WTC11 (cell line): Measurements from ENCODE around the gene AFF2. TPM values are rescaled to one million over a fixed set of nuclear protein-coding genes. Genes with fewer than 3 reads are reported as not detected.
A peak's percentile ranks its signal among the peaks of the same experiment; 100 is the strongest.

ENCODE experiments used
- ATAC-seq: fragments of 200-7000 bp; cut with Tn5 transposase; 2 replicates; pipeline ENCODE4 v1.10.0; 2021; ENCODE audit warnings: mild to moderate bottlenecking, moderate library complexity
- CTCF ChIA-PET: fragments of 300-600 bp; sonication (Branson Sonifier 250); formaldehyde crosslinking; loops from one replicate; lab custom pipeline; 2021; ENCODE audit warnings: antibody characterized with exemption; lab: Charles Lee
- POLR2A ChIA-PET: fragments of 350-600 bp; sonication (Branson Sonifier 250); formaldehyde crosslinking; loops from one replicate; lab custom pipeline; 2021; ENCODE audit warnings: antibody characterized with exemption; lab: Charles Lee
- DNase-seq: peaks from one replicate; pipeline ENCODE4 v3.0.0; 2021; ENCODE audit warnings: low spot score
- H3K27ac Mint-ChIP-seq: 2 replicates; pipeline ENCODE4 v1.8.0; 2021; ENCODE audit warnings: mixed read lengths
- H3K27me3 Mint-ChIP-seq: 2 replicates; pipeline ENCODE4 v1.8.0; 2021; ENCODE audit warnings: low read depth, mild to moderate bottlenecking, moderate library complexity, mixed read lengths
- H3K36me3 Mint-ChIP-seq: 2 replicates; pipeline ENCODE4 v1.8.0; 2021; ENCODE audit warnings: mixed read lengths
- H3K4me1 Mint-ChIP-seq: 2 replicates; pipeline ENCODE4 v1.8.0; 2022; ENCODE audit warnings: mixed read lengths
- H3K4me3 Mint-ChIP-seq: 2 replicates; pipeline ENCODE4 v1.8.0; 2021; ENCODE audit warnings: mild to moderate bottlenecking, moderate library complexity, mixed read lengths
- H3K9me3 Mint-ChIP-seq: 2 replicates; pipeline ENCODE4 v1.8.0; 2021; ENCODE audit warnings: mixed read lengths
- ATF6 ChIP-seq: sonication (generic); formaldehyde crosslinking; IDR thresholded peaks from 2 replicates; pipeline ENCODE4 v1.8.1; 2023; ENCODE audit warnings: mild to moderate bottlenecking, missing genetic modification reagents
- CREB1 ChIP-seq: sonication (generic); formaldehyde crosslinking; IDR thresholded peaks from 2 replicates; pipeline ENCODE4 v1.8.0; 2023; ENCODE audit warnings: mild to moderate bottlenecking, missing genetic modification reagents
- E2F4 ChIP-seq: sonication (generic); formaldehyde crosslinking; IDR thresholded peaks from 2 replicates; pipeline ENCODE4 v1.8.1; 2022; ENCODE audit warnings: low read depth, mild to moderate bottlenecking, moderate library complexity, missing genetic modification reagents, borderline replicate concordance
- ELF4 ChIP-seq: sonication (generic); formaldehyde crosslinking; IDR thresholded peaks from 2 replicates; pipeline ENCODE4 v1.8.1; 2022; ENCODE audit warnings: low read depth, mild to moderate bottlenecking, moderate library complexity, missing genetic modification reagents
- ERG ChIP-seq: fragments of 250-450 bp; sonication (Bioruptor Pico); IDR thresholded peaks from 2 replicates; pipeline ENCODE4 v1.8.0; 2021; ENCODE audit warnings: mild to moderate bottlenecking
- FOXJ3 ChIP-seq: sonication (generic); formaldehyde crosslinking; IDR thresholded peaks from 2 replicates; pipeline ENCODE4 v1.9.0; 2021; ENCODE audit warnings: missing genetic modification reagents, mild to moderate bottlenecking, borderline replicate concordance
- HMGA2 ChIP-seq: fragments of 250-450 bp; sonication (Bioruptor Pico); IDR thresholded peaks from 2 replicates; pipeline ENCODE4 v1.4.0; 2021; ENCODE audit warnings: mild to moderate bottlenecking, moderate library complexity
- NR3C1 ChIP-seq: sonication (generic); formaldehyde crosslinking; conservative IDR thresholded peaks from 2 replicates; pipeline ENCODE4 v1.8.1; 2023; ENCODE audit warnings: low read depth, mild to moderate bottlenecking, missing genetic modification reagents
- RELA ChIP-seq: sonication (generic); formaldehyde crosslinking; IDR thresholded peaks from 2 replicates; pipeline ENCODE4 v1.8.1; 2022; ENCODE audit warnings: missing genetic modification reagents, mild to moderate bottlenecking, borderline replicate concordance
- TP53 ChIP-seq: sonication (generic); formaldehyde crosslinking; IDR thresholded peaks from 2 replicates; pipeline ENCODE4 v1.8.1; 2023; ENCODE audit warnings: mild to moderate bottlenecking, missing genetic modification reagents
- ZNF263 ChIP-seq: sonication (generic); formaldehyde crosslinking; IDR thresholded peaks from 2 replicates; pipeline ENCODE4 v1.8.1; 2022; ENCODE audit warnings: low read depth, mild to moderate bottlenecking, moderate library complexity, missing genetic modification reagents
- total RNA-seq: library from RNA; stranded (reverse); gene quantifications from 3 replicates; pipeline ENCODE4 v1.2.3, GENCODE V29; 2021
- TF ChIP-seq, protein P1 (sequence below): fragments of 250-450 bp; sonication (Bioruptor Pico); IDR thresholded peaks from 2 replicates; pipeline ENCODE4 v1.9.0; 2021; ENCODE audit warnings: moderate library complexity, mild to moderate bottlenecking, inconsistent platforms, borderline replicate concordance
- TF ChIP-seq, protein P2 (sequence below): fragments of 250-450 bp; sonication (Bioruptor Pico); IDR thresholded peaks from 2 replicates; pipeline ENCODE4 v1.9.0; 2021; ENCODE audit warnings: mild to moderate bottlenecking, borderline replicate concordance
- TF ChIP-seq, protein P3 (sequence below): sonication (generic); formaldehyde crosslinking; conservative IDR thresholded peaks from 2 replicates; pipeline ENCODE4 v1.8.1; 2022; ENCODE audit warnings: mild to moderate bottlenecking, missing genetic modification reagents

Gene AFF2
- total RNA-seq, 1 experiment from 2014 or later, result 7.6 TPM

DNA sequence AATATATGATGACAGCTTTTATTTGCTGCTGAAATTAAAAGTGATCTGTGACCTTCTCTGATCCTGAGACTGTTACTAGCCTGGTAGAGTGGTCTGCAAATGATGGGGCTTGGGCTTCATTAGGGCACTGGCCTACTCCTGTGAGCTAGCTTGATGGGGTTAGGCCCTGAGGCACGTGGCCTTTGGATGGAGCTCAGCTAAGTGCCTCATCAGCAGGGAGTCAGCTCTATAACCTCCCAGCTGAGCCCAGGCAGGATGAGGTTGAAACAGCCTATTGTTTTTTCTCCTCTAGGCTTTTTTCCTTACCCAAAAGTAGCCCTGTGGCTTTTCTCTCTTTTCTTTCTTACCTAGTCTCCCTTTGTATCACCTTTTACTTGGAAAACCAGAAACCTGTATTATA, 92.2 kb downstream of the AFF2 start:
- H3K4me1 Mint-ChIP-seq, result peaks cover 15% of the 10 kb centered on the region
- no peaks in the 10 kb centered on the region for H3K36me3 Mint-ChIP-seq
- no peak overlapping the region for H3K27ac Mint-ChIP-seq
- DNase-seq (no peak), ATAC-seq (peak; percentile 55)
- H3K27me3 Mint-ChIP-seq, result no peaks in the 10 kb centered on the region
- ChIA-PET CTCF (no interaction called here), POLR2A (no interaction called here)
- TF ChIP-seq E2F4, result no peak
- no peak for TF ChIP-seq RELA
- TF ChIP-seq, protein P1, sequence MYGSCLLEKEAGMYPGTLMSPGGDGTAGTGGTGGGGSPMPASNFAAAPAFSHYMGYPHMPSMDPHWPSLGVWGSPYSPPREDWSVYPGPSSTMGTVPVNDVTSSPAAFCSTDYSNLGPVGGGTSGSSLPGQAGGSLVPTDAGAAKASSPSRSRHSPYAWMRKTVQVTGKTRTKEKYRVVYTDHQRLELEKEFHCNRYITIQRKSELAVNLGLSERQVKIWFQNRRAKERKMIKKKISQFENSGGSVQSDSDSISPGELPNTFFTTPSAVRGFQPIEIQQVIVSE (CRISPR knock-in tag), result no peak
- TF ChIP-seq NR3C1, result no peak
- no peak for TF ChIP-seq CREB1
- no peak for TF ChIP-seq ERG (CRISPR knock-in tag)
- no peak for TF ChIP-seq HMGA2 (CRISPR knock-in tag)
- TF ChIP-seq, protein P2, sequence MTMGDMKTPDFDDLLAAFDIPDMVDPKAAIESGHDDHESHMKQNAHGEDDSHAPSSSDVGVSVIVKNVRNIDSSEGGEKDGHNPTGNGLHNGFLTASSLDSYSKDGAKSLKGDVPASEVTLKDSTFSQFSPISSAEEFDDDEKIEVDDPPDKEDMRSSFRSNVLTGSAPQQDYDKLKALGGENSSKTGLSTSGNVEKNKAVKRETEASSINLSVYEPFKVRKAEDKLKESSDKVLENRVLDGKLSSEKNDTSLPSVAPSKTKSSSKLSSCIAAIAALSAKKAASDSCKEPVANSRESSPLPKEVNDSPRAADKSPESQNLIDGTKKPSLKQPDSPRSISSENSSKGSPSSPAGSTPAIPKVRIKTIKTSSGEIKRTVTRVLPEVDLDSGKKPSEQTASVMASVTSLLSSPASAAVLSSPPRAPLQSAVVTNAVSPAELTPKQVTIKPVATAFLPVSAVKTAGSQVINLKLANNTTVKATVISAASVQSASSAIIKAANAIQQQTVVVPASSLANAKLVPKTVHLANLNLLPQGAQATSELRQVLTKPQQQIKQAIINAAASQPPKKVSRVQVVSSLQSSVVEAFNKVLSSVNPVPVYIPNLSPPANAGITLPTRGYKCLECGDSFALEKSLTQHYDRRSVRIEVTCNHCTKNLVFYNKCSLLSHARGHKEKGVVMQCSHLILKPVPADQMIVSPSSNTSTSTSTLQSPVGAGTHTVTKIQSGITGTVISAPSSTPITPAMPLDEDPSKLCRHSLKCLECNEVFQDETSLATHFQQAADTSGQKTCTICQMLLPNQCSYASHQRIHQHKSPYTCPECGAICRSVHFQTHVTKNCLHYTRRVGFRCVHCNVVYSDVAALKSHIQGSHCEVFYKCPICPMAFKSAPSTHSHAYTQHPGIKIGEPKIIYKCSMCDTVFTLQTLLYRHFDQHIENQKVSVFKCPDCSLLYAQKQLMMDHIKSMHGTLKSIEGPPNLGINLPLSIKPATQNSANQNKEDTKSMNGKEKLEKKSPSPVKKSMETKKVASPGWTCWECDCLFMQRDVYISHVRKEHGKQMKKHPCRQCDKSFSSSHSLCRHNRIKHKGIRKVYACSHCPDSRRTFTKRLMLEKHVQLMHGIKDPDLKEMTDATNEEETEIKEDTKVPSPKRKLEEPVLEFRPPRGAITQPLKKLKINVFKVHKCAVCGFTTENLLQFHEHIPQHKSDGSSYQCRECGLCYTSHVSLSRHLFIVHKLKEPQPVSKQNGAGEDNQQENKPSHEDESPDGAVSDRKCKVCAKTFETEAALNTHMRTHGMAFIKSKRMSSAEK, result no peak
- TF ChIP-seq ELF4 (CRISPR knock-in tag), result no peak
- no peak for TF ChIP-seq TP53 (CRISPR knock-in tag)
- no peak for TF ChIP-seq ATF6
- no peaks in the 10 kb centered on the region for H3K9me3 Mint-ChIP-seq
- no peak overlapping the region for H3K4me3 Mint-ChIP-seq

DNA sequence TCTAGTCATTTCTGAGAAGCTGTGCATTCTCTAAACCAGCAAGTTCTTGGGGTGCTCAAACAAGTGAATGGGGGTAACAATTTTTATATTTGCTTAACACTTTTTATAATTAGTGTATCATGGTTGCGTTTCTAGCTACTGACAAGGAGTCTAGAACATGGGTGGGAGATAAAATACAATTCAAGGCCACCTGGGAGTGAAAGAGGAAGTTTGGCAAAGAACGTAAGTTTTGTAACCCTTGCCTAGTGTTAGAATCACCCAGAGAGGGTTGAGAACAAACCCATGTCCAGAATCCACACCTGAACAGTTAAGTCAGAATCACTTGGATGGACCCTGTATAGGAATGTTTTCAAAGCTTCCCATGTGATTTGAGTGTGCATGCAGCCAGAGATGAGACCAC, 92.7 kb downstream of the AFF2 start:
- H3K27ac Mint-ChIP-seq, result no peak overlapping the region
- H3K4me3 Mint-ChIP-seq, result no peak overlapping the region
- POLR2A ChIA-PET, result no interaction called here
- H3K9me3 Mint-ChIP-seq, result no peaks in the 10 kb centered on the region
- peaks cover 14% of the 10 kb centered on the region for H3K4me1 Mint-ChIP-seq
- CTCF ChIA-PET, result no interaction called here
- TF ChIP-seq, protein P3, sequence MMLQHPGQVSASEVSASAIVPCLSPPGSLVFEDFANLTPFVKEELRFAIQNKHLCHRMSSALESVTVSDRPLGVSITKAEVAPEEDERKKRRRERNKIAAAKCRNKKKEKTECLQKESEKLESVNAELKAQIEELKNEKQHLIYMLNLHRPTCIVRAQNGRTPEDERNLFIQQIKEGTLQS (CRISPR knock-in tag), result no peak
- TF ChIP-seq FOXJ3 (no peak), ZNF263 (CRISPR knock-in tag) (no peak)
- TF ChIP-seq, all 79 proteins: peak for 0
- Mint-ChIP-seq H3K36me3 (no peaks in the 10 kb centered on the region), H3K27me3 (no peaks in the 10 kb centered on the region)
- DNase-seq, result no peak
- ATAC-seq, result no peak
